GM12878 (cell line): ENCODE data around the gene HPGD. TPM values are rescaled to one million over a fixed set of nuclear protein-coding genes. Genes with fewer than 3 reads are reported as not detected.

Source experiments
- MYC ChIP-seq: IDR thresholded peaks from 2 replicates; pipeline ENCODE4 v1.6.1; 2011; ENCODE audit warnings: mild to moderate bottlenecking, low read length, moderate library complexity, inconsistent platforms; ENCODE audit not compliant: insufficient read depth, insufficient replicate concordance, insufficient read length, severe bottlenecking
- NFXL1 ChIP-seq: fragments of 450-650 bp; IDR thresholded peaks from 2 replicates; pipeline ENCODE4 v1.6.1; 2017; ENCODE audit warnings: antibody characterized with exemption, mild to moderate bottlenecking, borderline replicate concordance
- NRF1 ChIP-seq: conservative IDR thresholded peaks from 2 replicates; pipeline ENCODE4 v1.6.1; 2011; ENCODE audit warnings: mild to moderate bottlenecking, low read depth, low read length, improper control_type of control experiment
- ZNF217 ChIP-seq: fragments of 450-650 bp; IDR thresholded peaks from 2 replicates; pipeline ENCODE4 v1.6.1; 2017; ENCODE audit warnings: antibody characterized with exemption, mild to moderate bottlenecking
- polyA plus RNA-seq, 11 experiments: library from polyadenylated mRNA; depleted of rRNA in 4 of 11; unstranded in 6 of 11; stranded (reverse) in 5 of 11; fragments of >200 nt; fragmentation: Nextera tagmentation in 4 of 11; fragmentation: Illumina TruSeq in 1 of 11; extraction: Ambion mirVana in 4 of 11; extraction: Trizol in 1 of 11; gene quantifications; 1 replicate in 1 of 11; 2 replicates in 10 of 11; pipeline versions ENCODE4 v1.2.1 to v1.2.3, GENCODE V29; 2011 to 2016; ENCODE audit warnings: inconsistent platforms in 2 of 11, missing spikeins in 2 of 11, low read depth in 1 of 11
- total RNA-seq, 4 experiments: library from RNA; depleted of rRNA in 3 of 4; stranded (reverse); fragments of >200 nt in 3 of 4; fragmentation: Illumina TruSeq in 1 of 4; extraction: Trizol in 1 of 4; gene quantifications; 2 replicates each; pipeline versions ENCODE4 v1.2.1 to v1.2.3, GENCODE V29; 2013 to 2021
- TF ChIP-seq, protein P1 (sequence below): fragments of 450-650 bp; IDR thresholded peaks from 2 replicates; pipeline ENCODE4 v1.6.1; 2017; ENCODE audit warnings: mild to moderate bottlenecking, moderate library complexity
- TF ChIP-seq, protein P2 (sequence below): IDR thresholded peaks from 2 replicates; pipeline ENCODE4 v1.6.1; 2012; ENCODE audit warnings: low read length, inconsistent platforms
- TF ChIP-seq, protein P3 (sequence below): fragments of 450-650 bp; IDR thresholded peaks from 2 replicates; pipeline ENCODE4 v1.6.1; 2017; ENCODE audit warnings: mild to moderate bottlenecking, moderate library complexity
- TF ChIP-seq, protein P4 (sequence below): fragments of 450-650 bp; IDR thresholded peaks from 2 replicates; pipeline ENCODE4 v1.6.1; 2014; ENCODE audit warnings: mild to moderate bottlenecking

HPGD gene
- total and polyA plus RNA-seq, 10 of the 15 experiments (the other 5 are each of a cell fraction or from before 2014, with no cell fraction given): 0.07 to 0.41 (median 0.24) TPM; not detected in 7

- TF ChIP-seq, protein P1, sequence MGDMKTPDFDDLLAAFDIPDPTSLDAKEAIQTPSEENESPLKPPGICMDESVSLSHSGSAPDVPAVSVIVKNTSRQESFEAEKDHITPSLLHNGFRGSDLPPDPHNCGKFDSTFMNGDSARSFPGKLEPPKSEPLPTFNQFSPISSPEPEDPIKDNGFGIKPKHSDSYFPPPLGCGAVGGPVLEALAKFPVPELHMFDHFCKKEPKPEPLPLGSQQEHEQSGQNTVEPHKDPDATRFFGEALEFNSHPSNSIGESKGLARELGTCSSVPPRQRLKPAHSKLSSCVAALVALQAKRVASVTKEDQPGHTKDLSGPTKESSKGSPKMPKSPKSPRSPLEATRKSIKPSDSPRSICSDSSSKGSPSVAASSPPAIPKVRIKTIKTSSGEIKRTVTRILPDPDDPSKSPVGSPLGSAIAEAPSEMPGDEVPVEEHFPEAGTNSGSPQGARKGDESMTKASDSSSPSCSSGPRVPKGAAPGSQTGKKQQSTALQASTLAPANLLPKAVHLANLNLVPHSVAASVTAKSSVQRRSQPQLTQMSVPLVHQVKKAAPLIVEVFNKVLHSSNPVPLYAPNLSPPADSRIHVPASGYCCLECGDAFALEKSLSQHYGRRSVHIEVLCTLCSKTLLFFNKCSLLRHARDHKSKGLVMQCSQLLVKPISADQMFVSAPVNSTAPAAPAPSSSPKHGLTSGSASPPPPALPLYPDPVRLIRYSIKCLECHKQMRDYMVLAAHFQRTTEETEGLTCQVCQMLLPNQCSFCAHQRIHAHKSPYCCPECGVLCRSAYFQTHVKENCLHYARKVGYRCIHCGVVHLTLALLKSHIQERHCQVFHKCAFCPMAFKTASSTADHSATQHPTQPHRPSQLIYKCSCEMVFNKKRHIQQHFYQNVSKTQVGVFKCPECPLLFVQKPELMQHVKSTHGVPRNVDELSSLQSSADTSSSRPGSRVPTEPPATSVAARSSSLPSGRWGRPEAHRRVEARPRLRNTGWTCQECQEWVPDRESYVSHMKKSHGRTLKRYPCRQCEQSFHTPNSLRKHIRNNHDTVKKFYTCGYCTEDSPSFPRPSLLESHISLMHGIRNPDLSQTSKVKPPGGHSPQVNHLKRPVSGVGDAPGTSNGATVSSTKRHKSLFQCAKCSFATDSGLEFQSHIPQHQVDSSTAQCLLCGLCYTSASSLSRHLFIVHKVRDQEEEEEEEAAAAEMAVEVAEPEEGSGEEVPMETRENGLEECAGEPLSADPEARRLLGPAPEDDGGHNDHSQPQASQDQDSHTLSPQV: no peak
- TF ChIP-seq NFXL1 (no peak), NRF1 (no peak), ZNF217 (no peak), MYC (no peak)
- TF ChIP-seq, protein P2, sequence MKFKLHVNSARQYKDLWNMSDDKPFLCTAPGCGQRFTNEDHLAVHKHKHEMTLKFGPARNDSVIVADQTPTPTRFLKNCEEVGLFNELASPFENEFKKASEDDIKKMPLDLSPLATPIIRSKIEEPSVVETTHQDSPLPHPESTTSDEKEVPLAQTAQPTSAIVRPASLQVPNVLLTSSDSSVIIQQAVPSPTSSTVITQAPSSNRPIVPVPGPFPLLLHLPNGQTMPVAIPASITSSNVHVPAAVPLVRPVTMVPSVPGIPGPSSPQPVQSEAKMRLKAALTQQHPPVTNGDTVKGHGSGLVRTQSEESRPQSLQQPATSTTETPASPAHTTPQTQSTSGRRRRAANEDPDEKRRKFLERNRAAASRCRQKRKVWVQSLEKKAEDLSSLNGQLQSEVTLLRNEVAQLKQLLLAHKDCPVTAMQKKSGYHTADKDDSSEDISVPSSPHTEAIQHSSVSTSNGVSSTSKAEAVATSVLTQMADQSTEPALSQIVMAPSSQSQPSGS: no peak
- TF ChIP-seq, protein P3, sequence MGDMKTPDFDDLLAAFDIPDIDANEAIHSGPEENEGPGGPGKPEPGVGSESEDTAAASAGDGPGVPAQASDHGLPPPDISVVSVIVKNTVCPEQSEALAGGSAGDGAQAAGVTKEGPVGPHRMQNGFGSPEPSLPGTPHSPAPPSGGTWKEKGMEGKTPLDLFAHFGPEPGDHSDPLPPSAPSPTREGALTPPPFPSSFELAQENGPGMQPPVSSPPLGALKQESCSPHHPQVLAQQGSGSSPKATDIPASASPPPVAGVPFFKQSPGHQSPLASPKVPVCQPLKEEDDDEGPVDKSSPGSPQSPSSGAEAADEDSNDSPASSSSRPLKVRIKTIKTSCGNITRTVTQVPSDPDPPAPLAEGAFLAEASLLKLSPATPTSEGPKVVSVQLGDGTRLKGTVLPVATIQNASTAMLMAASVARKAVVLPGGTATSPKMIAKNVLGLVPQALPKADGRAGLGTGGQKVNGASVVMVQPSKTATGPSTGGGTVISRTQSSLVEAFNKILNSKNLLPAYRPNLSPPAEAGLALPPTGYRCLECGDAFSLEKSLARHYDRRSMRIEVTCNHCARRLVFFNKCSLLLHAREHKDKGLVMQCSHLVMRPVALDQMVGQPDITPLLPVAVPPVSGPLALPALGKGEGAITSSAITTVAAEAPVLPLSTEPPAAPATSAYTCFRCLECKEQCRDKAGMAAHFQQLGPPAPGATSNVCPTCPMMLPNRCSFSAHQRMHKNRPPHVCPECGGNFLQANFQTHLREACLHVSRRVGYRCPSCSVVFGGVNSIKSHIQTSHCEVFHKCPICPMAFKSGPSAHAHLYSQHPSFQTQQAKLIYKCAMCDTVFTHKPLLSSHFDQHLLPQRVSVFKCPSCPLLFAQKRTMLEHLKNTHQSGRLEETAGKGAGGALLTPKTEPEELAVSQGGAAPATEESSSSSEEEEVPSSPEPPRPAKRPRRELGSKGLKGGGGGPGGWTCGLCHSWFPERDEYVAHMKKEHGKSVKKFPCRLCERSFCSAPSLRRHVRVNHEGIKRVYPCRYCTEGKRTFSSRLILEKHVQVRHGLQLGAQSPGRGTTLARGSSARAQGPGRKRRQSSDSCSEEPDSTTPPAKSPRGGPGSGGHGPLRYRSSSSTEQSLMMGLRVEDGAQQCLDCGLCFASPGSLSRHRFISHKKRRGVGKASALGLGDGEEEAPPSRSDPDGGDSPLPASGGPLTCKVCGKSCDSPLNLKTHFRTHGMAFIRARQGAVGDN: no peak
- TF ChIP-seq, protein P4, sequence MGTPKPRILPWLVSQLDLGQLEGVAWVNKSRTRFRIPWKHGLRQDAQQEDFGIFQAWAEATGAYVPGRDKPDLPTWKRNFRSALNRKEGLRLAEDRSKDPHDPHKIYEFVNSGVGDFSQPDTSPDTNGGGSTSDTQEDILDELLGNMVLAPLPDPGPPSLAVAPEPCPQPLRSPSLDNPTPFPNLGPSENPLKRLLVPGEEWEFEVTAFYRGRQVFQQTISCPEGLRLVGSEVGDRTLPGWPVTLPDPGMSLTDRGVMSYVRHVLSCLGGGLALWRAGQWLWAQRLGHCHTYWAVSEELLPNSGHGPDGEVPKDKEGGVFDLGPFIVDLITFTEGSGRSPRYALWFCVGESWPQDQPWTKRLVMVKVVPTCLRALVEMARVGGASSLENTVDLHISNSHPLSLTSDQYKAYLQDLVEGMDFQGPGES: no peak
These were observed 4.5 kb downstream of the HPGD start (continued) for GRCh38 chr4:174517502-174518445.
